HepG2 (cell line): ENCODE data around the gene SRCIN1. TPM values are rescaled to one million over a fixed set of nuclear protein-coding genes. Genes with fewer than 3 reads are reported as not detected.

Experiments
- AHR ChIP-seq: IDR thresholded peaks from 2 replicates; pipeline ENCODE4 v1.6.1; 2018; ENCODE audit warnings: missing genetic modification reagents, missing compliant biosample characterization
- ARHGAP35 ChIP-seq: sonication (generic); formaldehyde crosslinking; IDR thresholded peaks from 2 replicates; pipeline ENCODE4 v1.9.0; 2022; ENCODE audit warnings: mild to moderate bottlenecking, inconsistent platforms, moderate library complexity, missing genetic modification reagents, borderline replicate concordance
- ATF7 ChIP-seq, 2 experiments: fragments of 450-650 bp in 1 of 2; sonication (generic) in 1 of 2; formaldehyde crosslinking in 1 of 2; IDR thresholded peaks; 2 replicates each; pipeline versions ENCODE4 v1.4.0 to v1.6.1; 2016 to 2020; ENCODE audit warnings: antibody characterized with exemption in 1 of 2, mild to moderate bottlenecking in 1 of 2, missing genetic modification reagents in 1 of 2
- E2F1 ChIP-seq: sonication (generic); formaldehyde crosslinking; IDR thresholded peaks from 2 replicates; pipeline ENCODE4 v1.5.0; 2020; ENCODE audit warnings: missing genetic modification reagents
- FOXM1 ChIP-seq: sonication (generic); formaldehyde crosslinking; IDR thresholded peaks from 2 replicates; pipeline ENCODE4 v1.5.0; 2020; ENCODE audit warnings: missing genetic modification reagents
- HDAC2 ChIP-seq: sonication (generic); formaldehyde crosslinking; IDR thresholded peaks from 2 replicates; pipeline ENCODE4 v1.4.0; 2020; ENCODE audit warnings: missing genetic modification reagents
- HDAC6 ChIP-seq: fragments of 200-600 bp; sonication (generic); IDR thresholded peaks from 2 replicates; pipeline ENCODE4 v1.7.0; 2017; ENCODE audit warnings: mild to moderate bottlenecking, antibody characterized with exemption, low read length, low read depth
- HNRNPH1 ChIP-seq: fragments of 200-400 bp; formaldehyde crosslinking; optimal IDR thresholded peaks from 2 replicates; pipeline ENCODE3; 2017; ENCODE audit warnings: mild to moderate bottlenecking, low read depth, low read length
- KDM5B ChIP-seq: sonication (generic); formaldehyde crosslinking; IDR thresholded peaks from 2 replicates; pipeline ENCODE4 v1.4.0; 2020; ENCODE audit warnings: missing genetic modification reagents, mild to moderate bottlenecking, borderline replicate concordance
- KDM6A ChIP-seq: IDR thresholded peaks from 2 replicates; pipeline ENCODE4 v1.6.1; 2016; ENCODE audit warnings: low read depth
- MYC ChIP-seq: sonication (generic); formaldehyde crosslinking; IDR thresholded peaks from 2 replicates; pipeline ENCODE4 v1.9.0; 2021; ENCODE audit warnings: missing genetic modification reagents, borderline replicate concordance
- PAX8 ChIP-seq: sonication (generic); formaldehyde crosslinking; IDR thresholded peaks from 2 replicates; pipeline ENCODE4 v1.8.0; 2022; ENCODE audit warnings: mild to moderate bottlenecking, missing genetic modification reagents, borderline replicate concordance
- SMAD1 ChIP-seq: sonication (generic); formaldehyde crosslinking; IDR thresholded peaks from 2 replicates; pipeline ENCODE4 v1.4.0; 2020; ENCODE audit warnings: missing genetic modification reagents, low read depth, mild to moderate bottlenecking, borderline replicate concordance
- SMAD3 ChIP-seq: sonication (generic); formaldehyde crosslinking; IDR thresholded peaks from 2 replicates; pipeline ENCODE4 v1.4.0; 2020; ENCODE audit warnings: missing genetic modification reagents
- TFDP2 ChIP-seq: sonication (generic); formaldehyde crosslinking; IDR thresholded peaks from 2 replicates; pipeline ENCODE4 v1.4.0; 2020; ENCODE audit warnings: missing genetic modification reagents
- ZFP41 ChIP-seq: sonication (generic); formaldehyde crosslinking; IDR thresholded peaks from 2 replicates; pipeline ENCODE4 v1.4.0; 2020; ENCODE audit warnings: mild to moderate bottlenecking, missing genetic modification reagents, borderline replicate concordance
- ZNF362 ChIP-seq: sonication (generic); formaldehyde crosslinking; IDR thresholded peaks from 2 replicates; pipeline ENCODE4 v1.4.0; 2020; ENCODE audit warnings: missing genetic modification reagents, mild to moderate bottlenecking, borderline replicate concordance
- ZNF691 ChIP-seq: sonication (generic); formaldehyde crosslinking; IDR thresholded peaks from 2 replicates; pipeline ENCODE4 v1.4.0; 2020; ENCODE audit warnings: missing genetic modification reagents, low read depth, mild to moderate bottlenecking, borderline replicate concordance
- ZNF773 ChIP-seq: sonication (generic); formaldehyde crosslinking; IDR thresholded peaks from 2 replicates; pipeline ENCODE4 v1.4.0; 2020; ENCODE audit warnings: missing genetic modification reagents, borderline replicate concordance
- polyA plus RNA-seq, 8 experiments: library from polyadenylated mRNA; depleted of rRNA in 3 of 8; stranded (reverse) in 7 of 8; unstranded in 1 of 8; fragments of >200 nt; fragmentation: Illumina TruSeq in 4 of 8; extraction: Trizol in 4 of 8; gene quantifications; 2 replicates each; pipeline versions ENCODE4 v1.2.1 to v1.2.3, GENCODE V29; 2011 to 2016; ENCODE audit warnings: low read depth in 4 of 8, missing spikeins in 1 of 8, mixed read lengths in 1 of 8; ENCODE audit not compliant: insufficient read depth in 1 of 8
- total RNA-seq, 5 experiments: library from RNA; depleted of rRNA; stranded (reverse); fragments of >200 nt; fragmentation: Illumina TruSeq; extraction: Trizol; gene quantifications; 2 replicates each; pipeline ENCODE4 v1.2.3, GENCODE V29; 2016; ENCODE audit warnings: low read depth in 1 of 5

Gene SRCIN1
- total and polyA plus RNA-seq, 2 of the 13 experiments (the other 11 are each of a cell fraction or from before 2014, with no cell fraction given) = 1.2 to 9.6 TPM

GRCh38 chr17:38585056-38585917 lies 20.5 kb downstream of the SRCIN1 start (continued):
- no peak for TF ChIP-seq ZNF691
- 0 out of 2 replicates have a peak, but pooled peaks have one; percentile 0 for TF ChIP-seq KDM6A (CRISPR knock-in tag)
- TF ChIP-seq E2F1 (CRISPR knock-in tag) = no peak
- peak; percentile 30; the same call in 1 of the 2 replicates for TF ChIP-seq SMAD3 (CRISPR knock-in tag)
- TF ChIP-seq ATF7 (IDR thresholded peaks at IDR 0.05) = no peak
- 0 out of 2 replicates have a peak, but pooled peaks have one; percentile 53 for TF ChIP-seq ATF7 (CRISPR knock-in tag; IDR thresholded peaks at IDR 0.05)
- 0 out of 2 replicates have a peak, but pooled peaks have one; percentile 19 for TF ChIP-seq TFDP2 (CRISPR knock-in tag)
- no peak for TF ChIP-seq PAX8 (CRISPR knock-in tag)
- TF ChIP-seq AHR (CRISPR knock-in tag) = no peak
- TF ChIP-seq ARHGAP35 (CRISPR knock-in tag) = 0 out of 2 replicates have a peak, but pooled peaks have one; percentile 16
- no peak for TF ChIP-seq ZNF362
- no peak for TF ChIP-seq FOXM1 (CRISPR knock-in tag)
- peak; percentile 66; the same call in 1 of the 2 replicates for TF ChIP-seq MYC (CRISPR knock-in tag)
- TF ChIP-seq KDM5B = no peak; the same call in 1 of the 2 replicates
- no peak for TF ChIP-seq ZNF773 (CRISPR knock-in tag)
- no peak for TF ChIP-seq ZFP41 (CRISPR knock-in tag)
- TF ChIP-seq HDAC2 (CRISPR knock-in tag) = peak; percentile 27; the same call in 1 of the 2 replicates
- TF ChIP-seq SMAD1 (CRISPR knock-in tag) = 0 out of 2 replicates have a peak, but pooled peaks have one; percentile 69
- no peak for TF ChIP-seq HDAC6
- TF ChIP-seq HNRNPH1 = no peak
